NCI-H524 treated with DMSO at 0.1 percent for 48 hours (cell line): Measurements from ENCODE around the gene EIF3F.
A peak's percentile ranks its signal among the peaks of the same experiment; 100 is the strongest.

ENCODE experiments used
- DNase-seq: peaks from one replicate; lab custom pipeline; 2025; lab: John Stamatoyannopoulos, UW

Gene EIF3F, protein sequence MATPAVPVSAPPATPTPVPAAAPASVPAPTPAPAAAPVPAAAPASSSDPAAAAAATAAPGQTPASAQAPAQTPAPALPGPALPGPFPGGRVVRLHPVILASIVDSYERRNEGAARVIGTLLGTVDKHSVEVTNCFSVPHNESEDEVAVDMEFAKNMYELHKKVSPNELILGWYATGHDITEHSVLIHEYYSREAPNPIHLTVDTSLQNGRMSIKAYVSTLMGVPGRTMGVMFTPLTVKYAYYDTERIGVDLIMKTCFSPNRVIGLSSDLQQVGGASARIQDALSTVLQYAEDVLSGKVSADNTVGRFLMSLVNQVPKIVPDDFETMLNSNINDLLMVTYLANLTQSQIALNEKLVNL

DNA sequence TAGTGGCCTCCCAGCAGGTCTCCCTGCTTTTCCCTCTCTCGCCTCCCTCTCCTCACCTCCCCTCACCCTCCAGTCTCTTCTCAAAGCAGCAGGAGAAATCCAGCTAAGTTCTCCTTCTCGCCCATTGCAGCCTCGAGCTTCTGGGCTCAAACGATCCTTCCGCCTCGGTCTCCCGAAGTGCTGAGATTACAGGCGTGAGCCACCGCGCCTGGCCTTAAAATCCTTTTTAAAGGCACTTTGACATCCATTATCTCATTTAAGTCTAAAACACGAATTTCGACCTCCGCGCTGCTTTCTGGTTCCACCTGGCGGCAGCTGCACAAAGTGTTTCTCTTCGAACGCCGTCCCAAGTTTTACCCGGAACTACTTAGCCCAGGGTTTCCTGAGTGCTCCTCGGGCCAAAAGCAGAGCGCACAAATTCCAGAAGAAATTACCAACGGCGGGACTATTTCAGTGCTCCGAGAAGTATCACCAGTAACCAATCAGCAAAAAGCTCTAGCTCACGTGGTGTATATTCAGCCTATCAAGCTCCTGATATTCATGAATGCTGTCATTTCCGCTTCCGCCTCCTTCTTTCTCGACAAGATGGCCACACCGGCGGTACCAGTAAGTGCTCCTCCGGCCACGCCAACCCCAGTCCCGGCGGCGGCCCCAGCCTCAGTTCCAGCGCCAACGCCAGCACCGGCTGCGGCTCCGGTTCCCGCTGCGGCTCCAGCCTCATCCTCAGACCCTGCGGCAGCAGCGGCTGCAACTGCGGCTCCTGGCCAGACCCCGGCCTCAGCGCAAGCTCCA is at the start of gene EIF3F:
Gene EIF3F, plus strand, starts transcription at position 570 of the 792 bp plus-strand sequence. Its CDS starts 16 bp downstream, at position 586.
- DNase-seq = peak; percentile 97

DNA sequence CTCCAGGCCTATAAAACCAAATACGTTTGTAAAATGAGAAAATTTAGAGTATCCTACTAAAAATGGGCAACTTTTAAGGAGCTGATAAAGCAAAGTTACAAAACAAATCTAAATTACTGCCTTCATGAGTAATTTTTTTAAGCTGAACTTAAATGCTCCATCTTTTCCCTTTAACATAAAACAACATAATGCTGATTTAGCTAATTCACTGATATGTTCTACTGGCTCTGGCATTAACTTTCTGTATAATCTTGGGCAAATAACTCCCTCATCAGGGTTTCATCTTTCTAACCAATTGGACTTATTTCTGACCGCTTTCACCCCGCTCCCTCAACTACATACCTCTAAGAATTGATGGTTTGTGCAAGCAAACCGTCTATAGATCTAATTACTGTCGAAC is 46.0 kb upstream of the EIF3F start:
- DNase-seq = no peak

GRCh38 chr11:7941608-7942007 is 45.5 kb upstream of the EIF3F start, which contains the start of gene OR10A3:
Gene OR10A3 (minus strand): TSS chr11:7941708. CDS start chr11:7939520, 2,188 bp downstream.
- no peak for DNase-seq

- no peak for DNase-seq
Measured at GRCh38 chr11:7944123-7944522, 43.0 kb upstream of the EIF3F start.

- DNase-seq = no peak
Measured at GRCh38 chr11:7949934-7950333, 37.2 kb upstream of the EIF3F start.

- DNase-seq = no peak
Measured at GRCh38 chr11:7955191-7955590, 31.9 kb upstream of the EIF3F start.

DNA sequence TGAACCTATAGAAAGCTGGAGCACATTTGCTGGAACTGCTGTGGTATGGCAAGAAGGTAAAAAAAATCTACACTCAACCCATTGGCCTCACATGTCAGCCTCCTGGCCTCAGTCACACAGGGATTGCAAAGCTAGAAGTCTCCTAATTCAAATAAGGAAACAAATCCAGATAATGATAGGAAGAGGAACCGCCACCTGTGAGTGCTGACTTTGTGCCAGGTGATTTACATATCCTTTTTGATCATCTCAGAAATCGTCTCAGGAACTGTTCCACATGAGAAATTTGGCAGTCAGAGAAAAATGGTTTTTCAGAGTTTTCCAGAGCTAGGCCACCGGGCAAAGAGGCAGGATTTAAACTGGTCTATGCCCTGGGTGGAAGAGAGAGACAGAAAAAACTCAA is 22.9 kb upstream of the EIF3F start:
- no peak for DNase-seq

DNA sequence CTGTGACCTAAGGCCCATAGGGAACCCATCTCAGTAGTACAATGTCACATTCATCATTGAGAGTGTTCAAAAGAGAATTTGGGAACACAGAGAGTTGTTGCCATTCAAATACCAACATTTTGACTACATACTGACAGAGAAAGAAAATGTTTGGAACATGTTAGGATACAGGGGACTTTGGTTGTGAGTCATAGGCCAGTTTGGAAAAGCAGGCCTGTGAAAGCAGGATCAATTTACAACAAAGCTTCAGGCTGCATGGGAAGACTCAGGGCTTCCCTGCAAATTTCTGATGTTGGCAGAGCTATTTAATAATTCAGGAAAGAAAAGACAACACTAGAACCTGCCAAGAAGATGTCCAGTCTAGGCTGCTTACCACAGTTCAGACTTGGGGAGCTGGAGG is 22.3 kb upstream of the EIF3F start:
- no peak for DNase-seq

DNA sequence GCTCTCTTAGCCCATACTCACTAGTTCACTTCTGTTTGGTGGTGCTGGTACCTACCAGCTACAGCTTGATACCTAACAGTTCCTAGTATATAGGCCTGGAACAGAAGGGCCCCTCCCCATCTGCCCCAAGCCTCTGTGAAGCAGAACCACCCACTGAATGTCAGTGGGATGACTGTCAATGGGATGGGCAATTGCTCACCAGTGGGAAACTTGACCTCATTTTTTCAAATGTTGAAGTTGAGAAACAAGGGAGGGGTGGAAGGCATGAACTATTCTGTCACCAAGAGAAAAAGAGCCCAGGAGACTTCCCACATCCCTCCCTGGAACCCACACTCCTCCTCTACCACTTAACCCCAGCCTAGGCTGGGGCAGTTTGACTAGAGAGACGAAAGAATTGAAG is 21.8 kb upstream of the EIF3F start, which contains the start of gene NLRP10:
Gene NLRP10, minus strand, starts transcription at position 62 of the 400 bp plus-strand sequence. CDS start 1,952 bp downstream, outside the sequence.
- DNase-seq = no peak

- DNase-seq = no peak
Measured at GRCh38 chr11:7967097-7967496, 20.0 kb upstream of the EIF3F start.

- DNase-seq = no peak
Measured at GRCh38 chr11:7967826-7968225, 19.3 kb upstream of the EIF3F start.

GRCh38 chr11:7968686-7969085 is 18.5 kb upstream of the EIF3F start:
- DNase-seq = no peak

GRCh38 chr11:7969756-7970646 is 17.1 kb upstream of the EIF3F start:
- DNase-seq = no peak

DNA sequence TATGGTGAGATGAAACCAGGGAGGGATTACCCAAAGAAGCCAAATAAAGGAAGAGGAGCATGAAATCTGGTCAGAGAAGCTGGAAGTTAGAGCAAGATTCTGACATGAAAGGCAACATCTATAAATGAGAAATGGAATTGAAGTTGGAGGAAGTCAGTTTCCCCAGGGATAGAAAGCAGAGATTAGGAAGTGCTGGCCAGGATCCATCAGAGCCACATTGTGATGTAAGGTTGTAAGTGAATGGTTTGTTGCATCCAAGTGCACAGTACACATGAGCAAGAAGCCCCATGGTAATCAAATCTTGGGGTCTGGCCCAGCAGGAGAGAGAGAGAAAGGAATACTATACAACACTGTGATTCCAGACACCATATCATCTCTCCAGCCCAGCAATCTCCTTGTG is 15.3 kb upstream of the EIF3F start:
- DNase-seq = no peak

DNA sequence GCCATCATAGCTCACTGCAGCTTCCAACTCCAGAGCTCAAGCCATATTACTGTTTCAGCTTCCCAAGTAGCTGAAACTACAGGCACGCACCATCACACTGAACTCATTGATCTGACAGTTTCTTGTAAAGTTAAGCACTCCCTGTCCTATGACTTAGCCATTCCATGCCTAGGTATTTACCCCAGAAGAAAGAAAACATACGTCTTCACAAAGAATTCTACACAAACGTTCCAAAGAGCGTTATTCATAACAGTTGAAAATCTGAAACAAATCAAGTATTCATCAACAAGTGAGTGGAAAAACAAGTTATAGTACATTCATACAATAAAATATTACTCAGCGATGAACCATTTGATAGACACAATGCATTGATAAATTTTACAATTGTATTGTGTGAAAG is 14.1 kb upstream of the EIF3F start:
- DNase-seq = no peak

- DNase-seq = no peak
Measured at GRCh38 chr11:7974668-7975067, 12.5 kb upstream of the EIF3F start.

- no peak for DNase-seq
Measured at GRCh38 chr11:7977232-7977917, 9.8 kb upstream of the EIF3F start.

GRCh38 chr11:7981619-7982157 is 5.4 kb upstream of the EIF3F start:
- no peak for DNase-seq

DNA sequence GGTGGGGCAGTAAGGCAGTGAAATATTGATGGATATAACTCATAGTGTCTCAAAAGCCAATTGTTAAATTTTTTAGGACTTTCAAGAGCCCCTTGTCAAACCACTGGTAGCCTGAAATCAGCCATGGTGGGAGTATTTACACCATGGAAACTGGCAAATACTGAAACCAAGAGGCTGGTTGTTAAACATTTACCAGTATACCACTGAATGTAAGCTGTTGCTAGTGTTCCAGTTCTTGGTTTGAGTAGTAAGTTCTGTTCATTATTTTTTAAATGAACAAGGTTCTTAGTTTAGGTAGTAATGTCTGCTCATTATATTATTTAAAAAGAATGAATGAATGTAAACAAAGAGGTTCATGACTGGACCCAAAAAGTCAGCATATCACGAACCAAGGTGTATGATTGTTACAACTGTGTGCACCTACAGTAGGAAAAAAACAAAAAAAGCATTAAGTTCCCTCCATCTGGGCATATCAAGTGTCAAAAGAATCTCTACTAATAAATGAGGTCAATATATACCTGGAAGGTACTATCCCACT is 4.5 kb upstream of the EIF3F start:
- DNase-seq = no peak

DNA sequence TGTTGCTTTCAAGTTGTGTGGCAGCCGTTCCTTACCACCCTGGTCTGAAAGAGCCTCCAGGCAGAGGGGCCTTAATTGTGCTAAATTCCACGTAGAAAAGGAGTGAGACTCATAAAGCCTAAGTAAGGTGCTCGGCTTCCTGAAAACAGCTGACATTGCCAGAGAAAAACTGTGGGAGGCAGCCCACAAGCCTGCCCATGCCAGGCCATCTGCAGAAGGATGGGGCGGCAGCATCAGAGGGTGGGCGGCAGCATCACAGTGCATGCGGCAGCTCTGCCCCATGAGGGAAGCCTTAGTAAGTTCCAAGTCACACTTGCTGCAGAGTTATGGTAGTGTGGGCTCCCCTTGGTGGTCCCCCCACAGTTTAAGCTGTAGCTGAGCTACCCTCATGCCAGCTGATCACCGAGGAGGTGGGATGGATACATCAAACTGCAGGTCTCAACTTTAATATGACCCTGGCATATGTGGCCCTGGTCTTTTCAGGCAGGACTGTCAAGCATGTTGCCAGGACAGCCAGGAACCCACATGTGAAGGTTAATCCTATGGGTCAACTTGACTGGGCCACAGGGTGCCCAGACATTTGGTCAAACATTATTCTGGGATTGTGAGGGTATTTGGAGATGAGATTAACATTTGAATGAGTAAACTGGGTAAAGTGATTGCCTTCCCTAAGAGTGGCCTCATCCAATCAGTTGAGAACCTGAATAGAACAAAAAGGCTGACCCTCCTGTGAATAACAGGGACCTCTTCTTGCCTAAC is 3.1 kb upstream of the EIF3F start:
- DNase-seq = no peak
